H1 (cell line): ENCODE measurements around the gene FAM72A. TPM values are rescaled to one million over a fixed set of nuclear protein-coding genes. Genes with fewer than 3 reads are reported as not detected.
"Not testable (repeated sequence)": the region's sequence is repeated elsewhere in the genome, so short reads cannot be mapped to it uniquely, and the experiment has no call there.

Source experiments
- CTCF ChIA-PET: fragments of 300-600 bp; sonication (Branson Sonifier 250); formaldehyde crosslinking; loops from one replicate; lab custom pipeline; 2021; ENCODE audit not compliant: partially characterized antibody; lab: Charles Lee
- POLR2A ChIA-PET: fragments of 300-600 bp; sonication (Branson Sonifier 250); formaldehyde crosslinking; loops from one replicate; lab custom pipeline; 2021; ENCODE audit warnings: inconsistent platforms; ENCODE audit not compliant: partially characterized antibody; lab: Charles Lee
- DNase-seq, 2 experiments: peaks; one replicate each; pipeline versions ENCODE4 v3.0.0 to v3.0.0-alpha.2; 2010 to 2022; ENCODE audit warnings: low spot score in 2 of 2, low read depth in 1 of 2, mixed read lengths in 1 of 2
- FAIRE-seq: peaks from 2 replicates; lab custom pipeline; 2011; peaks lifted over from hg19 to GRCh38; lab: Jason Lieb, UNC
- H2AFZ ChIP-seq: 2 replicates; pipeline ENCODE4 v1.8.1; 2012; ENCODE audit warnings: low read length, inconsistent platforms
- H2AK5ac ChIP-seq: 2 replicates; pipeline ENCODE4 v1.6.1; 2013; ENCODE audit warnings: low read depth, low read length
- H2BK120ac ChIP-seq: replicated peaks from 2 replicates; pipeline ENCODE3; 2013; ENCODE audit warnings: low read depth, low read length, inconsistent platforms
- H2BK12ac ChIP-seq: 2 replicates; pipeline ENCODE4 v1.6.1; 2013; ENCODE audit warnings: low read depth, low read length
- H2BK15ac ChIP-seq: 2 replicates; pipeline ENCODE4 v1.6.1; 2013; ENCODE audit warnings: low read length
- H2BK20ac ChIP-seq: 2 replicates; pipeline ENCODE4 v1.6.1; 2013; ENCODE audit warnings: low read length
- H2BK5ac ChIP-seq: 2 replicates; pipeline ENCODE4 v1.6.1; 2013; ENCODE audit warnings: low read depth, low read length
- H3K14ac ChIP-seq: 2 replicates; pipeline ENCODE4 v1.6.1; 2013; ENCODE audit warnings: inconsistent platforms; ENCODE audit not compliant: insufficient read length
- H3K18ac ChIP-seq: 2 replicates; pipeline ENCODE4 v1.6.1; 2013; ENCODE audit warnings: low read length; ENCODE audit errors: extremely low read depth
- H3K23ac ChIP-seq: 2 replicates; pipeline ENCODE4 v1.6.1; 2013; ENCODE audit warnings: inconsistent platforms; ENCODE audit not compliant: insufficient read length
- H3K23me2 ChIP-seq: 2 replicates; pipeline ENCODE4 v1.6.1; 2013; ENCODE audit warnings: low read depth, low read length
- H3K27ac ChIP-seq: 2 replicates; pipeline ENCODE4 v1.6.1; 2011; ENCODE audit warnings: low read depth, low read length, inconsistent platforms
- H3K27me3 ChIP-seq, 4 experiments: replicated peaks in 1 of 4; 1 replicate in 1 of 4; 2 replicates in 3 of 4; pipeline versions ENCODE4 v1.6.1 to v1.8.1; 2011 to 2013; ENCODE audit warnings: low read length in 3 of 4, mild to moderate bottlenecking in 3 of 4, inconsistent platforms in 2 of 4, mixed read lengths in 2 of 4, moderate library complexity in 1 of 4; ENCODE audit not compliant: control insufficient read depth in 3 of 4, insufficient read depth in 3 of 4; ENCODE audit errors: extremely low read depth in 1 of 4
- H3K36me3 ChIP-seq, 4 experiments: 2 replicates each; pipeline versions ENCODE4 v1.6.1 to v1.8.1; 2011 to 2013; ENCODE audit warnings: mild to moderate bottlenecking in 4 of 4, low read length in 3 of 4, moderate library complexity in 2 of 4, control low read depth in 1 of 4, inconsistent platforms in 1 of 4; ENCODE audit not compliant: insufficient read depth in 4 of 4, control insufficient read depth in 2 of 4
- H3K4ac ChIP-seq: replicated peaks from 2 replicates; pipeline ENCODE3; 2013; ENCODE audit warnings: low read length, low read depth, mixed read lengths, inconsistent platforms; ENCODE audit not compliant: insufficient read length
- H3K4me1 ChIP-seq, 4 experiments: replicated peaks in 1 of 4; 1 replicate in 1 of 4; 2 replicates in 3 of 4; pipeline versions ENCODE4 v1.6.1 to v1.8.1; 2011 to 2013; ENCODE audit warnings: low read length in 3 of 4, inconsistent platforms in 2 of 4, mixed read lengths in 1 of 4; ENCODE audit not compliant: insufficient read depth in 4 of 4, control insufficient read depth in 3 of 4
- H3K4me2 ChIP-seq, 2 experiments: 2 replicates each; pipeline versions ENCODE4 v1.6.1 to v1.8.1; 2011 to 2013; ENCODE audit warnings: low read depth in 2 of 2, low read length in 2 of 2, control low read depth in 1 of 2, inconsistent platforms in 1 of 2, mild to moderate bottlenecking in 1 of 2; ENCODE audit not compliant: insufficient read depth in 1 of 2
- H3K4me3 ChIP-seq, 4 experiments: fragments of 200-600, 300-600 bp in 1 of 4; sonication (generic), shearing (Covaris generic), sonication (Bioruptor Twin) in 1 of 4; 2 replicates each; pipeline versions ENCODE4 v1.5.1 to v1.8.1; 2011 to 2016; ENCODE audit warnings: low read length in 4 of 4, low read depth in 3 of 4, control low read depth in 2 of 4, inconsistent platforms in 2 of 4, mild to moderate bottlenecking in 2 of 4, mixed read lengths in 1 of 4, moderate library complexity in 1 of 4; ENCODE audit not compliant: insufficient read depth in 2 of 4; ENCODE audit errors: extremely low read depth in 1 of 4
- H3K56ac ChIP-seq: replicated peaks from 2 replicates; pipeline ENCODE3; 2013; ENCODE audit warnings: low read depth, mild to moderate bottlenecking, mixed read lengths, low read length, inconsistent platforms; ENCODE audit not compliant: insufficient read length
- H3K79me1 ChIP-seq: 2 replicates; pipeline ENCODE4 v1.6.1; 2013; ENCODE audit warnings: low read depth, low read length, control low read depth
- H3K79me2 ChIP-seq, 2 experiments: 2 replicates each; pipeline versions ENCODE4 v1.6.1 to v1.8.1; 2012 to 2013; ENCODE audit warnings: low read length in 2 of 2, mild to moderate bottlenecking in 2 of 2, inconsistent platforms in 1 of 2; ENCODE audit not compliant: insufficient read depth in 2 of 2, control insufficient read depth in 1 of 2
- H3K9ac ChIP-seq, 4 experiments: replicated peaks in 1 of 4; 1 replicate in 1 of 4; 2 replicates in 3 of 4; pipeline versions ENCODE4 v1.6.1 to v1.8.1; 2011 to 2013; ENCODE audit warnings: low read depth in 3 of 4, low read length in 3 of 4, control low read depth in 2 of 4, mild to moderate bottlenecking in 2 of 4, moderate library complexity in 2 of 4, inconsistent platforms in 1 of 4; ENCODE audit errors: extremely low read depth in 1 of 4
- H3K9me3 ChIP-seq, 2 experiments: 2 replicates each; pipeline versions ENCODE4 v1.6.1 to v1.8.1; 2012 to 2013; ENCODE audit warnings: mild to moderate bottlenecking in 2 of 2, moderate library complexity in 2 of 2, control low read depth in 1 of 2, inconsistent platforms in 1 of 2, low read depth in 1 of 2, low read length in 1 of 2, mixed read lengths in 1 of 2; ENCODE audit not compliant: insufficient read depth in 2 of 2
- H4K20me1 ChIP-seq, 2 experiments: replicated peaks in 1 of 2; 2 replicates each; pipeline versions ENCODE3 to v1.8.1; 2011 to 2013; ENCODE audit warnings: inconsistent platforms in 2 of 2, low read length in 2 of 2, mild to moderate bottlenecking in 1 of 2; ENCODE audit not compliant: insufficient read depth in 2 of 2, control insufficient read depth in 1 of 2
- H4K5ac ChIP-seq: 2 replicates; pipeline ENCODE4 v1.6.1; 2013; ENCODE audit warnings: low read length, low read depth, mixed read lengths, inconsistent platforms; ENCODE audit not compliant: insufficient read length
- H4K8ac ChIP-seq: 2 replicates; pipeline ENCODE4 v1.8.0; 2013; ENCODE audit warnings: mild to moderate bottlenecking, moderate library complexity, low read length, inconsistent platforms; ENCODE audit not compliant: insufficient read depth; ENCODE audit errors: extremely low read depth
- H4K91ac ChIP-seq: replicated peaks from 2 replicates; pipeline ENCODE3; 2013; ENCODE audit warnings: low read length, mixed read lengths, inconsistent platforms; ENCODE audit not compliant: insufficient read length
- KDM4A ChIP-seq: IDR thresholded peaks from one replicate; pipeline ENCODE4 v1.7.1; 2012; ENCODE audit warnings: low read depth, mild to moderate bottlenecking, moderate library complexity, low read length, inconsistent platforms; ENCODE audit not compliant: severe bottlenecking
- WGBS, 2 experiments: shearing (Covaris generic) in 1 of 2; methylation state at CpG; one replicate each; pipeline versions ENCODE4 v1.1.6 to v1.1.7; 2013 to 2015; ENCODE audit warnings: low lambda C conversion rate in 2 of 2, mixed read lengths in 2 of 2, inconsistent platforms in 1 of 2, low coverage in 1 of 2, missing lambda C conversion rate in 1 of 2; ENCODE audit not compliant: insufficient replicate concordance in 2 of 2, insufficient coverage in 1 of 2, insufficient read length in 1 of 2; ENCODE audit errors: extremely low coverage in 1 of 2, missing lambda C conversion rate in 1 of 2; 5-methylcytosine and 5-hydroxymethylcytosine counted together
- polyA plus RNA-seq, 7 experiments: library from polyadenylated mRNA; depleted of rRNA in 3 of 7; stranded (reverse) in 5 of 7; unstranded in 2 of 7; fragments of >200 nt in 5 of 7; fragments of 200-250 nt in 2 of 7; gene quantifications; 1 replicate in 5 of 7; 2 replicates in 1 of 7; 4 replicates in 1 of 7; pipeline versions ENCODE4 v1.2.1 to v1.2.3, GENCODE V29; 2011 to 2013; ENCODE audit warnings: missing spikeins in 2 of 7, mixed read lengths in 2 of 7
- total RNA-seq: library from RNA; stranded (reverse); fragmentation: NEBNext Ultra II Directional; extraction: Animal tissue kit (Norgen Biotek cat#: 25700); gene quantifications from 2 replicates; pipeline ENCODE4 v1.2.1, GENCODE V29; 2021

FAM72A gene
- total and polyA plus RNA-seq, 2 of the 8 experiments (the other 6 are each of a cell fraction or from before 2014, with no cell fraction given): 10.7 to 23.0 TPM

DNA sequence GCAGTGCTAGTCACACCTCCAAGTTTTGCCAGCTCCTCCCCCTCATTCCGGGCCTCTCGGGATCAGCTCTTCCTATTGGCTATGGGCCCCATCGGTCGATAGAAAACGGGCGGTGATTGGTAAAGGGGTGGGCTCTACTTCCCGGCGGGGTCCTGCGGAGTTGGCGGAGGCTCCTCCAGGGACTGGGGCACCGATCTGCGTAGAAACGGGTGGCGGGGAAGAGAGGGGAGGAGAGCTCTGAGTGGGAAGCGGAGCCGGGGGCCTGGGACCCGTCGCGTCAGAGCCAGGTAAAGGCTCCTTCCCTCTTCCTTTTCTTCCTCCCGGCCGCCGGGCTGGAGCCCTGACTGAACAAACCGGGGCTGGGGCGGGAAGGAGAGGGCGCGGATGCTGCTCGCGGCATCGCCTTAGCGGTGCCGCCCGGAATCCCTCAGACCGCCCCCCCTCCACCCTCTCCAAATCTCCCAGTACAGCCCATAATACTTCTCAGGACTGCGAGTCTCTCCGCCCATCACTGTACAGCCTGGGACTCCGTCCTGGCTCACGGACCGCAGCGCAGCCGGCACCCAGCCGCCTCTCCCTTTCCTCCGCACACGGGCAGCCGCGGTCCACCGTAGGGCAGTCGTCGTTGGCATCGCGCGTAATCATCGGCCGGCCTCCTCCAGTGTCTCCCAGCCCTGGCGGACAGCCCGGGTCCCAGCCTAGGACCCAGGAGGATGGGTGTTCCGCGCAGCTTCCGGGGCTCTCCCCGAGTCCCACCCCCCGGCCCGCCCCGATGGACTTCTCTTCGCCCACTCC, 922 bp upstream of the FAM72A start, which contains the start of gene SRGAP2:
Gene SRGAP2 (plus strand): TSS at position 178 of the 795 bp plus-strand sequence. CDS start 2,430 bp downstream, outside the sequence.
- H4K20me1 ChIP-seq, H3K23me2 ChIP-seq, H2BK120ac ChIP-seq, H4K5ac ChIP-seq, H2BK5ac ChIP-seq, CTCF ChIA-PET, H3K27ac ChIP-seq, H3K4ac ChIP-seq, H2AK5ac ChIP-seq, H3K9ac ChIP-seq, FAIRE-seq, H3K18ac ChIP-seq, H4K91ac ChIP-seq, H3K9me3 ChIP-seq, H2BK20ac ChIP-seq, H3K56ac ChIP-seq, H3K14ac ChIP-seq, POLR2A ChIA-PET, H3K4me1 ChIP-seq, H3K27me3 ChIP-seq, H3K23ac ChIP-seq, H4K8ac ChIP-seq, H3K79me2 ChIP-seq, H3K36me3 ChIP-seq, H2BK12ac ChIP-seq, H2AFZ ChIP-seq, H3K79me1 ChIP-seq, H2BK15ac ChIP-seq: not testable (repeated sequence)
- peak; percentile 28 for TF ChIP-seq KDM4A
- peak within 1 kb of the TSS; percentile 27 to 53 (median 34); a peak in 6 of 8 replicates for H3K4me3 ChIP-seq
- peak within 1 kb of the TSS in 1 of 2 experiments; percentile 42; a peak in 2 of 4 replicates for H3K4me2 ChIP-seq
- WGBS, 2 experiments: 1% methylated on average over 12 of the region's 63 CpGs; no CpG with 5 or more reads in 1 of the 2 experiments
- peak in 1 of 2 experiments; percentile 79 for DNase-seq
